Measurements from ENCODE around the gene DNAJC12.

DNA sequence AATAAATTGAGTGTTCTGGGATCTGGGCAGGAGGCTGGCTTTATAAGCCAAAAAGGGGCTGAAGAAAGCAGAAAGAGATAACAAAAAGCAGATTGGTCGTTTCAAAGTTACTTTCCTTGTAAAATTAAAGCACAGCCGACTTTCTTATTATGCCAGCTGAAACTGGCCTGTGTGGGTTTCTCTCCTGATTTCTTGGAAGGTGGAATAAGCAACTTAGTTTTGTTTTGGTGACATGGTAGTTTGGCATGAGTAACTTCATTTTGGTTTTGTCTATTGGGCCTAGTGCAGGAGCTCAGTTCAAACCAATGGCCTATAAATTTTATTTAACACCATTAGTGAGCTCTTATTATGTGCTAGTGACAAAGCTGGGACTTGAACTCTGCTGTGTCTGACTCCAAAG is 13.2 kb upstream of the DNAJC12 start:
- TF ChIP-seq, protein P1, sequence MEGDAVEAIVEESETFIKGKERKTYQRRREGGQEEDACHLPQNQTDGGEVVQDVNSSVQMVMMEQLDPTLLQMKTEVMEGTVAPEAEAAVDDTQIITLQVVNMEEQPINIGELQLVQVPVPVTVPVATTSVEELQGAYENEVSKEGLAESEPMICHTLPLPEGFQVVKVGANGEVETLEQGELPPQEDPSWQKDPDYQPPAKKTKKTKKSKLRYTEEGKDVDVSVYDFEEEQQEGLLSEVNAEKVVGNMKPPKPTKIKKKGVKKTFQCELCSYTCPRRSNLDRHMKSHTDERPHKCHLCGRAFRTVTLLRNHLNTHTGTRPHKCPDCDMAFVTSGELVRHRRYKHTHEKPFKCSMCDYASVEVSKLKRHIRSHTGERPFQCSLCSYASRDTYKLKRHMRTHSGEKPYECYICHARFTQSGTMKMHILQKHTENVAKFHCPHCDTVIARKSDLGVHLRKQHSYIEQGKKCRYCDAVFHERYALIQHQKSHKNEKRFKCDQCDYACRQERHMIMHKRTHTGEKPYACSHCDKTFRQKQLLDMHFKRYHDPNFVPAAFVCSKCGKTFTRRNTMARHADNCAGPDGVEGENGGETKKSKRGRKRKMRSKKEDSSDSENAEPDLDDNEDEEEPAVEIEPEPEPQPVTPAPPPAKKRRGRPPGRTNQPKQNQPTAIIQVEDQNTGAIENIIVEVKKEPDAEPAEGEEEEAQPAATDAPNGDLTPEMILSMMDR (IDR thresholded peaks at IDR 0.05; ENCODE audit: low read length): no peak
- TF ChIP-seq EZH2 (optimal IDR thresholded peaks at IDR 0.05; ENCODE audit: low read depth, low read length) (no peak), EZH2phosphoT487 (IDR thresholded peaks at IDR 0.05; ENCODE audit: low read length) (no peak)
